HUDEP-2 (cell line): Measurements from ENCODE around the gene MPO.

Experiments
- DNase-seq, 76 experiments: peaks; one replicate each; lab custom pipeline; 2025; ENCODE audit not compliant: unreplicated experiment in 76 of 76; lab: John Stamatoyannopoulos, UW

Gene MPO

GRCh38 chr17:58242171-58242784 is 38.5 kb downstream of the MPO start:
- no peak for DNase-seq

- DNase-seq: no peak
These were observed 40.7 kb downstream of the MPO start for GRCh38 chr17:58239987-58240386.

- DNase-seq: no peak
These were observed 42.5 kb downstream of the MPO start, which contains the start of gene LPO for GRCh38 chr17:58238147-58238634. LPO (plus strand) TSS chr17:58238584; CDS start chr17:58242980, 4,396 bp downstream.

- peak in 35 of 76 experiments; percentile 3 to 64 (median 30) for DNase-seq
These were observed 44.3 kb downstream of the MPO start for GRCh38 chr17:58236394-58236793.

GRCh38 chr17:58235821-58236220 is 44.9 kb downstream of the MPO start:
- peak in 1 of 76 experiments; percentile 21 for DNase-seq

- DNase-seq: no peak
These were observed 46.2 kb downstream of the MPO start for GRCh38 chr17:58234512-58234911.

- no peak for DNase-seq
These were observed 47.2 kb downstream of the MPO start for GRCh38 chr17:58233543-58233942.

- peak in 1 of 76 experiments; percentile 8 for DNase-seq
These were observed 48.0 kb downstream of the MPO start for GRCh38 chr17:58232707-58233156.

GRCh38 chr17:58231641-58232040 is 49.1 kb downstream of the MPO start:
- no peak for DNase-seq

GRCh38 chr17:58229881-58230280 is 50.9 kb downstream of the MPO start:
- no peak for DNase-seq

- DNase-seq: no peak
These were observed 51.4 kb downstream of the MPO start for GRCh38 chr17:58229384-58229783.

- no peak for DNase-seq
These were observed 52.1 kb downstream of the MPO start for GRCh38 chr17:58228679-58229078.

GRCh38 chr17:58227733-58228132 is 53.0 kb downstream of the MPO start:
- DNase-seq: no peak

- peak in 1 of 76 experiments; percentile 4 for DNase-seq
These were observed 56.4 kb downstream of the MPO start for GRCh38 chr17:58224315-58224714.
